Stimulated activated CD4-positive, alpha-beta T cell treated with anti-CD3 and anti-CD28 coated beads, Interleukin-12 subunit alpha, Interleukin-12 subunit beta, amount 100 ng/mL, for 24 hours (primary cell): ENCODE data around the gene PTPRD.

Experiments used
- DNase-seq, 2 experiments: peaks; one replicate each; pipeline ENCODE4 v3.0.0-alpha.2; 2020; ENCODE audit warnings: low read depth in 2 of 2

The PTPRD gene

DNA sequence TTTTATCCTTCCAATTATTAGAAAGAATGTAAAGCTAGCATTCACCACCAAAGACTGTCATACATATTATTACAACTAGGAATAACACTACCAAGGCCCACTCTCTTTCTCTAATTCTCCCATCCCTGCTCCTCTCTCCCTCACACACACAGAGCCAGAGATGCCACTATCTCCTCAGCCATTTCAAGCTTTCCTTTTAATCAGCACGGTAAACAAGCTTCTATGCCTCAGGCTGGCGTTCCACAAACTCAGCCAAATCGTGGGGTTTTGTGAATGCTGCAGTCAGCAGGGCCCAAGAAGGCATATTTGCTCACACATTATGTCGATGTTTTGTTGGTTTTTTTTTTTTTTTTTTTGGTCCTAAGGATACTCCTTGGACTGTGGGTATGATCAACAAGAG lies 1833.3 kb downstream of the PTPRD start:
- DNase-seq: no peak

DNA sequence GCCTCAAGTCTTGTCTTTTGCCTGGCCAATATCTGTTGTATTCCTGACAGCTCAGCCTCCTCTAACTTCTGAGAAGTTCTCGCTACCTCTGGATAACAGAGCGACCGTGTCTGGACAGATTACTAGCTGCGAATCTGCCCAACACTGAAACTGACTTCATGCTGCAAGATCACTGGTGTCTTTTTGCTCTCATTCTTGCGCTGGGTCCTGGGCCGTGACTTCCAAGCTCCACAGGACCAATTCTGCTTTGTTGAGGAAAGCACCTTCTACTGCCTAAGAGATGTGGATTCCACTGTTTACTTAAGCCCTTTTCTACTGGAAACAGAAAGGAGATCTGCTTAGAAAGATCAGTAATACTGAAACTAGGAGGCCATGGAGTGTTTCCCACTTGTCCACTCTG lies 1834.4 kb downstream of the PTPRD start:
- no peak for DNase-seq

GRCh38 chr9:8772302-8772701 lies 1840.5 kb downstream of the PTPRD start:
- no peak for DNase-seq

DNA sequence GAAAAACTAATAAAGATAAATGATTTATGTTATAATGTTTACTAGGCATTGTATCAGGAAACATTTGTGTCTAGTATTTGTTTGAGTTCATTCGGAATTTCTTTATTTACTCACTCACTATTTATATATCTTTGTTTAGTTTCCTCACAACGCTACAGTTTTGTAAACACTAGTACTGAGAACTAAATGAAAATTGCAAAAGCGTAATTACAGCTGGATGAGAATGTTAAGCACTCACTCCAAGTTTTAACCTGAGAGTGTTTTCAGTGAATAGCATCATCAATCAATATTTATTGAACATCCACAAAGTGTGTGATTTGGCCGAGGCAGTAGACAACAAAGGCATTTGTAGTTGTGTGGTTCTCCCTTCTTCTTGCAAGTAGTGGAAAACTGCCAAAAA lies 1843.6 kb downstream of the PTPRD start:
- no peak for DNase-seq

DNA sequence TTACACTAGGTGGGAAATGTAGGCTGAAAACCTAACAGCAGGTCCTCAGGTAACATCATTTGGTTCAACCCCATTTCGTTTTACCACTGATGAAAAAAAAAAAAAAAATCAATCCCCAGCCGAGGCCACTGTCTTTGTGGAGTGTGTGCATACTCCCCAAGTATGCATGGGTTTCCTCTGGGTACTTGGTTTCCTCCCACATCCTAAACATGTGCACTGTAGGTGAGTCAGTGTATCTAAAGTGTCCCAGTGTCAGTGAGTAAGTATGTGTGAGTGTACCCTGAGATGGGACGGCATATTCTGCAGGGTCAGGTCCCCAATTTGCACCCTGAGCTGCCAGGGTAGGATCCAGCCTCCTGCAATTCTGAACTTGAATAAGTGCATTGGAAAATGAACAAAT lies 1846.7 kb downstream of the PTPRD start:
- no peak for DNase-seq

GRCh38 chr9:8764051-8764450 lies 1848.8 kb downstream of the PTPRD start:
- no peak for DNase-seq

- no peak for DNase-seq
These were observed 1850.2 kb downstream of the PTPRD start for GRCh38 chr9:8762479-8763085.

DNA sequence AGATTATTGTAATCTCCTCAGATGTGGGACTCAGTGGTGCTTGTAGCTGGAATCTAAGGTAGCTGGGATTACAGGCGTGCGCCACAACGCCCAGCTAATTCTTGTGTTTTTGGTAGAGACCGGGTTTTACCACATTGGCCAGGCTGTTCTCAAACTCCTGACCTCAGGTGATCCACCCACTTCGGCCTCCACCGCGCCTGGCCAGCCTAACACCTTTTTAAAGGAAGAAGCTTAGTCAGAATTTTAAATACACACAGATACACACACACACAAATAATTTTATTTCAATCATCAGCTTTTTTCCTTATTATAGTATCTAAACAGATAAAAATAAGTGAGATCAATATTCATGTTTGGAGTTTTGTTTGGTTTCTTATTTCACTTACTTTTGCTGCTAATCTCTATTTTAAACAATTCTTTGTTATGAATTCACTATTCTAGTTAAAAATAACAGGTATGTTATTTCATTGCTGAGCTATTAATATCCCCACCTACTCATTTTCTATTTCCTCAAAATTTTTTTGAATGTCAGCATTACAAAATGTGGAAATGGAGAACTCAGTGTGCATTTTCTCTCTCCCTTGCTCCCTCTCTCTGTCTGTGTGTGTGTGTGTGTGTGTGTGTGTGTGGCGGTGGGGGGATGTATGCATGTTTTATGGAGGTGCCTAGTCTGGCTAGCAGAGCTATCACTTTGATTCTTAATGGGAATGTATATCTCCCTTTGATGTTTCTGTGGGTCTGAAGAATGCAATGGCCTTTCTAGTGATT lies 1852.6 kb downstream of the PTPRD start:
- no peak for DNase-seq

- no peak for DNase-seq
These were observed 1854.9 kb downstream of the PTPRD start for GRCh38 chr9:8757881-8758280.

GRCh38 chr9:8754751-8755150 lies 1858.1 kb downstream of the PTPRD start:
- no peak for DNase-seq

GRCh38 chr9:8751406-8751930 lies 1861.3 kb downstream of the PTPRD start:
- DNase-seq: no peak

DNA sequence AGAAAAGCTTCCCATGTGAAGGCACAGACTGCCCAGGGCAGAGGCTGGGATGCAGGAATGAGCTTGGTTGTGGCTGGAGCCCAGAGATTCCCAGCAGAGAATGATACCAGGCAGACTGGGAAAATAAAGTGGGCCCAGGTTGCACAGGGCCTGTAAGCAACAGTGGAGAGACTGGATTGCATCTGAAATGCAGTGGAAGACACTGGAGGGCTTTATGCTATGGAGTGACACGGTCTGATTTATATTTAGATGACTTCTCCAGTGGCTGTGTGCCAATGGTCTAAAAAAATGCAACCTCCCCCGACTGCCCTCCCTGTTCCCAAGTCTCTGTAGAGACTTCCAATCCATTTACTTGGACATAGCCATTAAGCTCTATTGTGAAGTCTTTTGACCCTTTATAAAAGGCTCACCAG lies 1862.2 kb downstream of the PTPRD start:
- no peak for DNase-seq

- DNase-seq: no peak
These were observed 1867.5 kb downstream of the PTPRD start for GRCh38 chr9:8745347-8745746.

DNA sequence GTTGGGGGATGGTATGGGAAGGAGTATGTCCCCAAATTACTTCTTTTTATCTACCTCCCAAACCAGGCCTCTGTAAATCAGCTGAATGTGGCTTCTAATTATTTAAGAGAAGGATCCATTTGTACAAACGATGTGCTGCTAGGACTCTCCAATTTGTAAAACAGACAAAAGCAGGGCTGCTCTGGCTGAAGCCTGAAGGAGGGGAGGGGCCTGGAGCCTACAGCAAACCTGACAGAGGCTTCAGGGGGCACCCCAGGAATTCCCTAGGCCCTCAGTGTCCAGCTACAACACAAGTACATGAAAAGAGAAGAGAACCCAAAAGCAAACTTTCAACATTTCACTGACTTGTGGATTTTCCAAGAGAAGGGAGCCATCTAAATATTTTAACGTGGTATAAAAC lies 1873.9 kb downstream of the PTPRD start:
- DNase-seq: no peak

DNA sequence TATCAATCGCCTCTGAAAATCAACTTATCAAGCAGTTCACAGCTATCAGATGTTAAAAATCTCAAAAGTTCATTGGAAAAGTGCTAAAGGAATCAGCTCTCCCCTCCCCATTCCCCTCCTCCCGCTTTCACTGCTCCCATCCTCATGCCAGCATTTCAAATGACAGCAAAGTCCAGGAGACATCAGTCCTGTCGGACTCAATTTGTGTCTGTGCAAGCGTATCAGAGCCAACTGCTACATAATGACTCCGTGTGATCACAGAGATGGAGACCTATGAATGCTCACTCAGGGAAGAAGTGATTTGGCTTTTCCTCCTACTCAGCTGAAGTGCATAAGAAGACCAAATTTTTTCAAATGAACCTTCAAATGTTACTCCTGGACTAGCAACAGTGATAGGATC lies 1876.0 kb downstream of the PTPRD start:
- no peak for DNase-seq

DNA sequence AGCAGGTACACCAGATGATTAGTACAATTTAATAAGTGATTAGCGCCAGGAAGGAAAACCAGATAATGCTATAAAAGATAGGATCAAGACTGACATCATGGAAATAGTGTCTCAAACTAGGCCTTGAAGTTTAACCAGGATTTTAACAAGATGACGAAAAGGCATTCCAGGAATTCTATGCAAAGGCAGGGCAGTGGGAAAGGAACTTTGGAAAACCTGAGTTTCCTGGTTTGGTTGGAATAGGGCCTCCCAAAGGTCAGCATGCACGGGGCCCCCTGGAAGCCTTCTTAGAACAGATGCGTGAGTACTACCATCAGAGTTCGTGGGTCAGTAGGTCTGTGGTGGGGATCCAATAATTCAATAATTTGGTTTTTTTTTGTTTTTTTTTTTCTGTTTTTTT lies 1878.0 kb downstream of the PTPRD start:
- no peak for DNase-seq

GRCh38 chr9:8733131-8733954 lies 1879.5 kb downstream of the PTPRD start:
- DNase-seq: no peak

DNA sequence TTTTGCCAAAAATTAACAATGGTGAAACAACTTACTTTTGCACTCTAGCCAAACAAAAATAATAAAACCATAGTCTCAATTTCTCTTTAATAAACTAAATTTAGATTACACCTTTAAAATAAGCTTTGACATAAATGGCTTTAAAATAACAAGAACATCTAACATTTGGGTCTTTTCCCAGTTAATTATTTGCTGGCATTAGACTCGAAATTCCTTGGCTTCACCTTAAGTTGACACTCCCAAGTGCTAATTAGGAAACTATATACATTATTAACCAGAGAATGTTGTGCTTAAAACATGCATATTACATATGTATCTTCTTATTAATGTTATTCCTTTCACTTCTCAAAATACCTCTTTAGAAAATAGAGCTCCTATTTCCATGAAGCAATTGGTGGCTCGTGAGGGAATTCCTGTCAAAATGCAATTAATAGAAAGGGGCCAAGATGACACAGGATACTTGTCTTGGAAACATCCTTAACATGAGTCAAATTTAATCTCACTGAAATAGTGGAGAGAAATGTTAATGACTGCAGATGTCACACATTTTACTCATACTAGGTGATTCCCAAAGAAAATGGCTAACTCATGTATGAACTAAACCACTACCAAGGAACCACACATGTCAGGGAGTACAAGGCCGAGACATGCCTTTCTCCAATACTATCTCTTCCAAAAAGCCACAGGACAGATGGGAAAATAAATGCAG lies 1880.3 kb downstream of the PTPRD start:
- DNase-seq: no peak

GRCh38 chr9:8730618-8731017 lies 1882.2 kb downstream of the PTPRD start:
- DNase-seq: no peak

- no peak for DNase-seq
These were observed 1883.9 kb downstream of the PTPRD start for GRCh38 chr9:8728910-8729309.

GRCh38 chr9:8727191-8727590 lies 1885.6 kb downstream of the PTPRD start:
- DNase-seq: no peak

DNA sequence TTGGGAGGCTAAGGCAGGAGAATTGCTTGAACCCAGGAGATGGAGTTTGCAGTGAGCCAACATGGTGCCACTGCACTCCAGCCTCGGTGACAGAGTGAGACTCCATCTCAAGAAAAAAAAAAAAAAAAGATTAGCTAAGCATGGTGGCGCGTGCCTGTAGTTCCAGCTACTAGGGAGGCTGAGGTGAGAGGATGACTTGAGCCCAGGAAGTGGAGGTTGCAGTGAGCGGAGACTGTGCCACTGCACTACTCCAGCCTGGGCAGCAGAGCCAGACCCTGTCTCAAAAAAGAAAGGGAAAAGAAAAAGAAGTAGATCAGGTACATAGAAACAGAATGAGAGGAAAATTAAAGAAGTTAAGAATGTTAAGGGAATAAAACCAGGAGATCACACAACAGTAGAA lies 1886.1 kb downstream of the PTPRD start:
- no peak for DNase-seq
